Activated CD8-positive, alpha-beta memory T cell treated with anti-CD3 and anti-CD28 coated beads, Interleukin-2, amount 50 U/mL, for 48 hours (primary cell): ENCODE data around the gene UIMC1.

Experiments used
- DNase-seq: peaks from one replicate; pipeline ENCODE4 v3.0.0-alpha.2; 2020

Gene UIMC1

GRCh38 chr5:176948458-176948857, 58.1 kb downstream of the UIMC1 start:
- no peak for DNase-seq

- no peak for DNase-seq
Measured at GRCh38 chr5:176947847-176948246, 58.7 kb downstream of the UIMC1 start.

GRCh38 chr5:176944268-176944667, 62.3 kb downstream of the UIMC1 start:
- DNase-seq, result no peak

- DNase-seq, result no peak
Measured at GRCh38 chr5:176943816-176944215, 62.8 kb downstream of the UIMC1 start.

- no peak for DNase-seq
Measured at GRCh38 chr5:176941951-176942350, 64.6 kb downstream of the UIMC1 start.

GRCh38 chr5:176938472-176938871, 68.1 kb downstream of the UIMC1 start:
- no peak for DNase-seq

- no peak for DNase-seq
Measured at GRCh38 chr5:176935017-176935416, 71.6 kb downstream of the UIMC1 start.

GRCh38 chr5:176934309-176934930, 72.2 kb downstream of the UIMC1 start:
- DNase-seq, result no peak

GRCh38 chr5:176929654-176930053, 76.9 kb downstream of the UIMC1 start:
- DNase-seq, result no peak

GRCh38 chr5:176927562-176927961, 79.0 kb downstream of the UIMC1 start:
- DNase-seq, result no peak

- DNase-seq, result no peak
Measured at GRCh38 chr5:176922817-176923216, 83.8 kb downstream of the UIMC1 start.

GRCh38 chr5:176921714-176922113, 84.9 kb downstream of the UIMC1 start:
- DNase-seq, result no peak

GRCh38 chr5:176918613-176919012, 88.0 kb downstream of the UIMC1 start:
- DNase-seq, result no peak

- DNase-seq, result no peak
Measured at GRCh38 chr5:176916337-176916736, 90.2 kb downstream of the UIMC1 start.

GRCh38 chr5:176915906-176916305, 90.7 kb downstream of the UIMC1 start:
- no peak for DNase-seq

GRCh38 chr5:176912115-176912514, 94.5 kb downstream of the UIMC1 start:
- DNase-seq, result no peak

GRCh38 chr5:176908675-176909368, 97.8 kb downstream of the UIMC1 start:
- DNase-seq, result no peak

GRCh38 chr5:176906796-176907195, 99.8 kb downstream of the UIMC1 start:
- DNase-seq, result no peak

- DNase-seq, result no peak
Measured at GRCh38 chr5:176906126-176906525, 100.5 kb downstream of the UIMC1 start.

GRCh38 chr5:176904276-176904675, 102.3 kb downstream of the UIMC1 start:
- DNase-seq, result no peak

GRCh38 chr5:176902911-176903664, 103.5 kb downstream of the UIMC1 start:
- DNase-seq, result no peak

- DNase-seq, result no peak
Measured at GRCh38 chr5:176902102-176902814, 104.3 kb downstream of the UIMC1 start.
